Neural cell (in vitro differentiated cells): Measurements from ENCODE around the gene C2CD3. TPM values are rescaled to one million over a fixed set of nuclear protein-coding genes. Genes with fewer than 3 reads are reported as not detected.

Experiments
- H2AFZ ChIP-seq: fragments of 200-600, 300-800 bp; sonication (generic), shearing (Covaris generic); 2 replicates; pipeline ENCODE4 v1.6.0; 2014; ENCODE audit warnings: low read depth, mild to moderate bottlenecking, antibody characterized with exemption, low read length, moderate library complexity
- H3F3A ChIP-seq: fragments of 200-600 bp; shearing (Covaris generic); 2 replicates; pipeline ENCODE4 v1.6.1; 2016; ENCODE audit warnings: mild to moderate bottlenecking, moderate library complexity, mixed read lengths, antibody characterized with exemption, low read length; ENCODE audit not compliant: insufficient read depth, poor library complexity, severe bottlenecking
- H3K27ac ChIP-seq: fragments of 200-600, 300-800 bp; sonication (generic), shearing (Covaris generic); 2 replicates; pipeline ENCODE4 v1.5.1; 2014; ENCODE audit warnings: mild to moderate bottlenecking, low read length, moderate library complexity
- H3K27me3 ChIP-seq: fragments of 300-800, 200-600 bp; sonication (generic), shearing (Covaris generic); 2 replicates; pipeline ENCODE4 v1.6.0; 2014; ENCODE audit warnings: mild to moderate bottlenecking, low read depth, low read length, moderate library complexity; ENCODE audit not compliant: insufficient read depth
- H3K36me3 ChIP-seq: fragments of 300-800, 200-600 bp; sonication (generic), shearing (Covaris generic); 2 replicates; pipeline ENCODE4 v1.5.1; 2014; ENCODE audit warnings: mild to moderate bottlenecking, antibody characterized with exemption, low read length, moderate library complexity; ENCODE audit not compliant: insufficient read depth
- H3K4me2 ChIP-seq: fragments of 300-800, 200-600 bp; sonication (generic), shearing (Covaris generic); 2 replicates; pipeline ENCODE4 v1.6.0; 2014; ENCODE audit warnings: mild to moderate bottlenecking, low read length
- H3K4me3 ChIP-seq: fragments of 300-800, 200-600 bp; sonication (generic), shearing (Covaris generic); 2 replicates; pipeline ENCODE4 v1.5.1; 2014; ENCODE audit warnings: mild to moderate bottlenecking, low read length, moderate library complexity
- H3K79me2 ChIP-seq: fragments of 200-600 bp; shearing (Covaris generic); replicated peaks from 2 replicates; pipeline ENCODE4 v1.6.0; 2014; ENCODE audit warnings: mild to moderate bottlenecking, low read length, moderate library complexity; ENCODE audit not compliant: insufficient read depth
- H3K9ac ChIP-seq: fragments of 300-800, 200-600 bp; sonication (generic), shearing (Covaris generic); 2 replicates; pipeline ENCODE4 v1.6.1; 2016; ENCODE audit warnings: mild to moderate bottlenecking, low read length, mixed read lengths
- H3K9me2 ChIP-seq: fragments of 200-600 bp; shearing (Covaris generic); 2 replicates; pipeline ENCODE4 v1.6.1; 2016; ENCODE audit warnings: mild to moderate bottlenecking, low read length, mixed read lengths; ENCODE audit not compliant: insufficient read depth
- H3K9me3 ChIP-seq: fragments of 200-600, 300-800 bp; sonication (generic), shearing (Covaris generic); 2 replicates; pipeline ENCODE4 v1.6.1; 2016; ENCODE audit warnings: mild to moderate bottlenecking, mixed run types, low read length, moderate library complexity, mixed read lengths
- H4K20me1 ChIP-seq: fragments of 200-600 bp; shearing (Covaris generic); 2 replicates; pipeline ENCODE4 v1.6.1; 2016; ENCODE audit warnings: mild to moderate bottlenecking, mixed run types; ENCODE audit not compliant: insufficient read depth
- EP300 ChIP-seq: fragments of 450-650 bp; conservative IDR thresholded peaks from 2 replicates; pipeline ENCODE4 v1.6.1; 2014; ENCODE audit warnings: antibody characterized with exemption, mild to moderate bottlenecking, moderate library complexity; ENCODE audit not compliant: poor library complexity, severe bottlenecking
- EZH2 ChIP-seq: fragments of 200-600, 300-800 bp; shearing (Covaris generic), sonication (generic); IDR thresholded peaks from 2 replicates; pipeline ENCODE4 v1.6.1; 2014; ENCODE audit warnings: antibody characterized with exemption, low read length, borderline replicate concordance, mild to moderate bottlenecking; ENCODE audit not compliant: insufficient read depth, poor library complexity, severe bottlenecking
- MXI1 ChIP-seq: fragments of 450-650 bp; conservative IDR thresholded peaks from 2 replicates; pipeline ENCODE4 v1.6.1; 2014; ENCODE audit warnings: antibody characterized with exemption, mild to moderate bottlenecking; ENCODE audit not compliant: poor library complexity, severe bottlenecking
- POLR2AphosphoS5 ChIP-seq: IDR thresholded peaks from 2 replicates; pipeline ENCODE4 v1.6.1; 2012
- RAD21 ChIP-seq: fragments of 450-650 bp; conservative IDR thresholded peaks from 2 replicates; pipeline ENCODE4 v1.6.1; 2014; ENCODE audit warnings: antibody characterized with exemption, mild to moderate bottlenecking, moderate library complexity
- SMC3 ChIP-seq: fragments of 450-650 bp; conservative IDR thresholded peaks from 2 replicates; pipeline ENCODE4 v1.6.1; 2014; ENCODE audit warnings: antibody characterized with exemption, mild to moderate bottlenecking, moderate library complexity; ENCODE audit not compliant: poor library complexity
- TAF1 ChIP-seq: IDR thresholded peaks from 2 replicates; pipeline ENCODE4 v1.6.1; 2012; ENCODE audit warnings: low read depth
- polyA plus RNA-seq: library from polyadenylated mRNA; depleted of rRNA; stranded (reverse); fragments of >200 nt; gene quantifications from 2 replicates; pipeline ENCODE4 v1.2.3, GENCODE V29; 2014
- TF ChIP-seq, protein P1 (sequence below): fragments of 450-650 bp; IDR thresholded peaks from 2 replicates; pipeline ENCODE4 v1.5.1; 2014; ENCODE audit warnings: antibody characterized with exemption, mild to moderate bottlenecking, moderate library complexity; ENCODE audit not compliant: poor library complexity, severe bottlenecking
- TF ChIP-seq, protein P2 (sequence below): IDR thresholded peaks from 2 replicates; pipeline ENCODE4 v1.6.1; 2012; ENCODE audit warnings: borderline replicate concordance

The C2CD3 gene
- polyA plus RNA-seq, 1 donor from 2014 or later, result 13.2 TPM

DNA sequence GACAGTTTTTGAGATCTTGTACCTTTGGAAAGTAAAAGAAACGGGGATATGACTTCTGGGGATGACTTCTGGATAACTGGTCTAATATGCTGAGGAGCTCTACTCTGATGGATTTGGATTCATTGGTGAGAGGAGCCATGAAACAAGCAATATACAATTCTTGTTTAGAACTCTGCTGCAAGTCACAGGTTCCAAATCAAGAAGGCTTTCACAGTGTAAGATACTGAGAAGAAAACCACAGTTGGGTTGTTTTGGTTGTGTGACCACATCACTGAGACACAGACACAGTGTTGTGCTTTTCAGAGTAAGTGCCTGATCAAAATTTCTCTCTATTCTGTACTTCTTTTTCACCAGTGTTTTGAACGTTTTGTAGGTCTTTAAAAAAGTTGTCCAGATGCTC is 175.1 kb downstream of the C2CD3 start:
- no peak overlapping the region for H3K27ac ChIP-seq
- TF ChIP-seq, protein P1, sequence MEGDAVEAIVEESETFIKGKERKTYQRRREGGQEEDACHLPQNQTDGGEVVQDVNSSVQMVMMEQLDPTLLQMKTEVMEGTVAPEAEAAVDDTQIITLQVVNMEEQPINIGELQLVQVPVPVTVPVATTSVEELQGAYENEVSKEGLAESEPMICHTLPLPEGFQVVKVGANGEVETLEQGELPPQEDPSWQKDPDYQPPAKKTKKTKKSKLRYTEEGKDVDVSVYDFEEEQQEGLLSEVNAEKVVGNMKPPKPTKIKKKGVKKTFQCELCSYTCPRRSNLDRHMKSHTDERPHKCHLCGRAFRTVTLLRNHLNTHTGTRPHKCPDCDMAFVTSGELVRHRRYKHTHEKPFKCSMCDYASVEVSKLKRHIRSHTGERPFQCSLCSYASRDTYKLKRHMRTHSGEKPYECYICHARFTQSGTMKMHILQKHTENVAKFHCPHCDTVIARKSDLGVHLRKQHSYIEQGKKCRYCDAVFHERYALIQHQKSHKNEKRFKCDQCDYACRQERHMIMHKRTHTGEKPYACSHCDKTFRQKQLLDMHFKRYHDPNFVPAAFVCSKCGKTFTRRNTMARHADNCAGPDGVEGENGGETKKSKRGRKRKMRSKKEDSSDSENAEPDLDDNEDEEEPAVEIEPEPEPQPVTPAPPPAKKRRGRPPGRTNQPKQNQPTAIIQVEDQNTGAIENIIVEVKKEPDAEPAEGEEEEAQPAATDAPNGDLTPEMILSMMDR, result no peak
- H3F3A ChIP-seq, result no peaks in the 10 kb centered on the region
- H3K4me2 ChIP-seq, result no peak overlapping the region
- H3K79me2 ChIP-seq, result no peaks in the 10 kb centered on the region
- no peaks in the 10 kb centered on the region for H3K27me3 ChIP-seq
- no peak overlapping the region for H2AFZ ChIP-seq
- no peak overlapping the region for H3K4me3 ChIP-seq
- H3K36me3 ChIP-seq, result no peaks in the 10 kb centered on the region
- no peaks in the 10 kb centered on the region for H3K9me2 ChIP-seq
- no peaks in the 10 kb centered on the region for H4K20me1 ChIP-seq
- no peak overlapping the region for H3K9ac ChIP-seq
- H3K9me3 ChIP-seq, result no peaks in the 10 kb centered on the region

DNA sequence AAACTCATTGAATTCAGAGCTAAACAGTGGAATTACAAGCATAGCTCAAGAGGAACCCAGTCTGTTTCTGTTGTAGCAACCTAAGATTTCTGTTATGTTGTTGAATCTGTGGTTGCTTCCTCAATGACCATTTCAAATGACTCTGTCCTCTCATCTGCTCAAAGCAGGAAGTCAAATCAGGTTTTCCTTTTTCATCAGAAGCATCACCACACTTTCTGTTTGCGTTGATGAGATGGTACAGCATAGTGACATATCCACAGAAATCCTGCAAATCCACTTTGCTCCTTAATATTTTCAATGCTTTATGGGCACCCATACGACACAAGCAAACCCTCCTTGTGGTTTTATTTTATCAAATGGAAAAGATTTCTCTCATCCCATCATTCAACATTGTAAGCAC is 175.6 kb downstream of the C2CD3 start:
- H3K4me3 ChIP-seq, result no peak overlapping the region
- H2AFZ ChIP-seq, result no peak overlapping the region
- H3K9ac ChIP-seq, result no peak overlapping the region
- H3K9me2 ChIP-seq, result no peaks in the 10 kb centered on the region
- H3K27ac ChIP-seq, result no peak overlapping the region
- H3K9me3 ChIP-seq, result no peaks in the 10 kb centered on the region
- no peaks in the 10 kb centered on the region for H3K27me3 ChIP-seq
- no peaks in the 10 kb centered on the region for H3F3A ChIP-seq
- no peaks in the 10 kb centered on the region for H3K36me3 ChIP-seq
- H3K4me2 ChIP-seq, result no peak overlapping the region
- H4K20me1 ChIP-seq, result no peaks in the 10 kb centered on the region
- no peaks in the 10 kb centered on the region for H3K79me2 ChIP-seq
- no peak for TF ChIP-seq EP300
- TF ChIP-seq POLR2AphosphoS5, result no peak
- no peak for TF ChIP-seq TAF1
- no peak for TF ChIP-seq RAD21
- no peak for TF ChIP-seq MXI1
- TF ChIP-seq, protein P2, sequence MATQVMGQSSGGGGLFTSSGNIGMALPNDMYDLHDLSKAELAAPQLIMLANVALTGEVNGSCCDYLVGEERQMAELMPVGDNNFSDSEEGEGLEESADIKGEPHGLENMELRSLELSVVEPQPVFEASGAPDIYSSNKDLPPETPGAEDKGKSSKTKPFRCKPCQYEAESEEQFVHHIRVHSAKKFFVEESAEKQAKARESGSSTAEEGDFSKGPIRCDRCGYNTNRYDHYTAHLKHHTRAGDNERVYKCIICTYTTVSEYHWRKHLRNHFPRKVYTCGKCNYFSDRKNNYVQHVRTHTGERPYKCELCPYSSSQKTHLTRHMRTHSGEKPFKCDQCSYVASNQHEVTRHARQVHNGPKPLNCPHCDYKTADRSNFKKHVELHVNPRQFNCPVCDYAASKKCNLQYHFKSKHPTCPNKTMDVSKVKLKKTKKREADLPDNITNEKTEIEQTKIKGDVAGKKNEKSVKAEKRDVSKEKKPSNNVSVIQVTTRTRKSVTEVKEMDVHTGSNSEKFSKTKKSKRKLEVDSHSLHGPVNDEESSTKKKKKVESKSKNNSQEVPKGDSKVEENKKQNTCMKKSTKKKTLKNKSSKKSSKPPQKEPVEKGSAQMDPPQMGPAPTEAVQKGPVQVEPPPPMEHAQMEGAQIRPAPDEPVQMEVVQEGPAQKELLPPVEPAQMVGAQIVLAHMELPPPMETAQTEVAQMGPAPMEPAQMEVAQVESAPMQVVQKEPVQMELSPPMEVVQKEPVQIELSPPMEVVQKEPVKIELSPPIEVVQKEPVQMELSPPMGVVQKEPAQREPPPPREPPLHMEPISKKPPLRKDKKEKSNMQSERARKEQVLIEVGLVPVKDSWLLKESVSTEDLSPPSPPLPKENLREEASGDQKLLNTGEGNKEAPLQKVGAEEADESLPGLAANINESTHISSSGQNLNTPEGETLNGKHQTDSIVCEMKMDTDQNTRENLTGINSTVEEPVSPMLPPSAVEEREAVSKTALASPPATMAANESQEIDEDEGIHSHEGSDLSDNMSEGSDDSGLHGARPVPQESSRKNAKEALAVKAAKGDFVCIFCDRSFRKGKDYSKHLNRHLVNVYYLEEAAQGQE, result no peak
- no peak for TF ChIP-seq EZH2
- TF ChIP-seq, protein P1, result no peak
- no peak for TF ChIP-seq SMC3
